IPS-18a (cell line): ENCODE results near the gene PRSS50.

Experiments used
- H3K27ac ChIP-seq: one replicate; pipeline ENCODE4 v1.5.1; 2013; ENCODE audit warnings: low read length
- H3K27me3 ChIP-seq: one replicate; pipeline ENCODE4 v1.6.1; 2013; ENCODE audit warnings: mild to moderate bottlenecking, low read length; ENCODE audit not compliant: control insufficient read depth, insufficient read depth
- H3K36me3 ChIP-seq: one replicate; pipeline ENCODE4 v1.6.1; 2013; ENCODE audit warnings: low read depth, low read length; ENCODE audit not compliant: control insufficient read depth
- H3K4me1 ChIP-seq: one replicate; pipeline ENCODE4 v1.6.1; 2013; ENCODE audit warnings: low read depth, low read length; ENCODE audit not compliant: control insufficient read depth
- H3K4me3 ChIP-seq: one replicate; pipeline ENCODE4 v1.5.1; 2013; ENCODE audit warnings: low read length
- H3K9ac ChIP-seq: one replicate; pipeline ENCODE4 v1.6.1; 2013; ENCODE audit warnings: mild to moderate bottlenecking, low read length, moderate library complexity
- H3K9me3 ChIP-seq: one replicate; pipeline ENCODE4 v1.6.1; 2013; ENCODE audit warnings: low read depth, low read length; ENCODE audit not compliant: control insufficient read depth

Gene PRSS50

DNA sequence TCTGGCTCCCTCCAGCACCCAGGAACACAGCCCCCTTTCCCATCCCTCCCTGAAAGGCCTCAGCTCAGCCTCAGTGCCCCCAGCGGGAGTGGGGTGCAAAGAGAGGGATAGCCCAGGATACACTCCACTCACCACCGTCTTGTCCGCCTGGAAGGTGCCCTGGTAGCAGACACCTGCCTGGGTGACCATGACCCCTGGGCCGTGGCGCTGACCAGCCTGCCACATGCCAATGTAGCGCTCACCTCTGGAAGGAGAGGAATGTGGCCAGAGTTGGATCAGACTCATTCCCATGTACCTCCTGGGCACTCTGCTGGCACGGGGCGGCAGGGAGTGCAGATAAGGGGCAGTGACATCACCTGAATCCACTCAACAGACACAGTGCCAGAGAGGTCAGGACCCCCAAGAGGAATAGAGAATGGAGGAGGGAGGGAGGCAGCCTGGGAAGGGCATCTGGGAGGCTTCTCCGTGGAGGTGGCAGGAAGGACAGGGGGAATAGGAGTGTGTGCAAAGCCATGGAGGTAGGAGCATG, 37.3 kb downstream of the PRSS50 start:
- Histone ChIP-seq H3K4me1 (no peaks in the 10 kb centered on the region), H3K27ac (no peak overlapping the region), H3K36me3 (no peaks in the 10 kb centered on the region), H3K4me3 (no peak overlapping the region), H3K27me3 (no peaks in the 10 kb centered on the region), H3K9ac (no peak overlapping the region), H3K9me3 (no peaks in the 10 kb centered on the region)

DNA sequence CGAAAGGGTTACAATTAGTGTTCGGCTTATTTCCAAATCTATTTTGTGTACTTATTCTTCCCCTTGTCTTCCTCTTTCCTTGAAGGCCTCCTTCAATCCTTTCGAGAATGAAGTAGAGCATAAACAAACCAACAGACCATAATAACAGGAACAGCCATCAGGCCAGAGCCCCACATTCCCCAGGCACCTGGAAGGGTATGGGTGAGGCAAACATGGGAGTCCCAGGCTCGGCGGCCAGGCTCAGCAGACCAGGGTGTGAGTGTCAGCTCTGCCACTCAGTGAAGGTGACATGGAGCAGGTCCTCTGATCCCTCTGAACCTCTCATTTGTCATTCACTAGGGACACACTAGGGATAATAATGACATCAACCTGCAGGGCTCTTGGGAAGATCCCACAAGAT, 38.0 kb downstream of the PRSS50 start:
- Histone ChIP-seq H3K9ac (no peak overlapping the region), H3K27me3 (no peaks in the 10 kb centered on the region), H3K36me3 (no peaks in the 10 kb centered on the region), H3K4me1 (no peaks in the 10 kb centered on the region), H3K4me3 (no peak overlapping the region), H3K27ac (no peak overlapping the region), H3K9me3 (no peaks in the 10 kb centered on the region)

DNA sequence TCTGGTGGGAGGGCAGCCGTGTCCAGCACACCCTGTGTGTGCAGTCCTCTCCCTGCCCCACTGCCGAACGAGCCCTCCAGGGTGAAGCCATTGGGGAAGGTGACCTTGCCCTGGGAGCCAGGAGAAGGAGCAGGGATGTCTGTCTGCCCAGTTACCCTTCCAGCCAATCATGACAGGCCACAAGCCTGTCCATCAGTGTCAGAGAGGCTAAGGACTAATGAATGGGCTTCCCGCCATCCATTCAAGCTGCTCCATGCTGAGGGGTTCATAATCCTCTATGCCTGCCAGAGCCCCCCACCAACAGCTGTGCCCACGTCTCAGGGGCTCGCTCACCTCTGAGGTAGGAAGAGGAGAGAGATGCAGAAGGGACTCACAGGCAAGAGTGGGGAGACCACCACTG, 39.4 kb downstream of the PRSS50 start:
- Histone ChIP-seq H3K27ac (no peak overlapping the region), H3K9ac (no peak overlapping the region), H3K9me3 (no peaks in the 10 kb centered on the region), H3K4me1 (no peaks in the 10 kb centered on the region), H3K4me3 (no peak overlapping the region), H3K36me3 (no peaks in the 10 kb centered on the region), H3K27me3 (no peaks in the 10 kb centered on the region)

DNA sequence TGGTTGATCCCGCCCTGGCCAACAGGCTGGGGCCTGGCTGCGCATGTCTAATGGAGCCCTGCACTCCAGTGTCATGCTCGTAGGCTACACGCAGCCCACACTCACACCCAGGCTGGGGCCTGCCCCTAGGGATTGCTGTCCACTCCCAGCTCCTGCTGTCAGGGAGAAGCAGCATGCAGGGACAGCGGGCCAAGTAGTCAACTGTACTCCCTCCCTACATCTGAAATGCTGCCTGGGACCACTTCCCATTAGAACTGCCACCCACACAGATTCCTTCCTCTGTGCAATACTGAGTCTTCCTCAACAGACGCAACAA, 40.3 kb downstream of the PRSS50 start:
- no peak overlapping the region for H3K27ac ChIP-seq
- no peaks in the 10 kb centered on the region for H3K36me3 ChIP-seq
- H3K4me1 ChIP-seq: no peaks in the 10 kb centered on the region
- no peak overlapping the region for H3K4me3 ChIP-seq
- H3K27me3 ChIP-seq: no peaks in the 10 kb centered on the region
- no peak overlapping the region for H3K9ac ChIP-seq
- no peaks in the 10 kb centered on the region for H3K9me3 ChIP-seq

DNA sequence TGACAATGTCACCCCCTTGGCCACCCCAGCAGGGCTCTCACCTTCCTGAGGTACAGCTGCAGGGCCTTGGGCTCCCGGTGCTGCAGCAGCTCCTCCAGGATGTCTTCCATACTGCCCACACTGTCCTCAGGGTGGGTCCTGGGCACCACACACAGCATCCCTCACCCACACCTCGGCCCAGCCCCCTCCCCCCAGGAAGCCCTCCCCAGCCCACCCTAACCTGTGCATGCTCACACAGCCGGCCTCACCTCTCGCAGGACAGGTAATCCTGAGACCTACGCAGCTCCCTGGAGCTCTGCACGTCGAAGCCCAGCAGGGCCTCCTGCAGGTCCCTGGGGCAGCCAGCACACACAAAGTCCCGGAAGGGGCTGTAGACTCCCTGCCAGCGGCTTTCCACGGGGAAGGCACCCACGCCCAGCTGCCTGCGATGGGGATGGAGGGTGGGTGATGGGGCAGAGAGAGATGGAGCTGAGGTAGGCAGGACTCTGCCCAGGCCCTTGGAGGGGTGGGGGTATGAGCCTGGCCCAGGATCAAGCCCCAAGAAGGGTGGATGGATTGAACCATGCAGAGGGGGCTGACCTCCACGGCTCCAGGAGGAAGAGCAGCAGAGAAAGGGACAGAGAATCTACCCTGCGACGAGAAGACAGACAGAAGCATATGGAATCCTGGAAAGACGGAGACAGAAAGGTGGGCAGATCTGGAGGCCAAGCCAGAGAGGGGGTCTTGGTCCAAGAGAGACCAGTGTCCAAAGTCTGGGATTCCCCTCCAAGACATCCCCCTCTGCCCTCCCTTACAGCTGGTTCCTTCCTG, 40.9 kb downstream of the PRSS50 start:
- Histone ChIP-seq H3K4me3 (no peak overlapping the region), H3K27me3 (no peaks in the 10 kb centered on the region), H3K4me1 (no peaks in the 10 kb centered on the region), H3K9me3 (no peaks in the 10 kb centered on the region), H3K9ac (no peak overlapping the region), H3K36me3 (no peaks in the 10 kb centered on the region), H3K27ac (no peak overlapping the region)

DNA sequence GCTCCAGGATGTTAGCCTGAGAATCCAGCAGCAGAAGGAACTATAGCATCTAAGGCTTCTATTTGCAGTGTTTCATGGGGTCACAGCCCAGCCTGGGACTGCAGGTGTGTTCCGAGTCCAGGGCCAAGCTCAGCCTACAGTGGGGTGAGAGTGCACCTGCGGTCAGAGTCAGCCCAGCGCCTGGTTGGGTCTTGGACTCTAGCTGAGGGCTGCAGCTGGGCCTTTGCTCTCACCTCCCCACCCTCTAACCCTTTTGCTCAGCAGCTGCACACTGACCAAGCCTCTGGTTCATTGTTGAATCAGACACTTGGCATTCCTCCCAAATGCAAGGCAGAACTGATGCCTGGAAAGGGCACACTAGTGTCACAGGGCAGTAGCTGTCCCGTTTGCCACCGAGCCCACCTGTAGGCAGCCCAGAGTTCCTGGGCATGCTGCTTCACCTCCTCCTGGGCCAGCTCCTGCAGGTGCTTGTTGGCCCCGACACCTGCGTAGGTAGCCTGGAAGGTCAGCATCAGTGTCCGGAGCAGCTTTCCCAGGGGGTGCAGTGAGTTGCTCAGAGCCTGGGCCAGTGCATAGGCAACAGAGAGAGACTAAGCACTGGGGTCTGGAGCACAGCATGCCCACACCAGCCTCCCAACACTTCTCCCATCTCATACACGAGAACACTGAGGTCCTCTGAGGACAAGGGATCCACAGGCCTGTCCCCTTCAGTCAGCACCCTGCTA, 41.7 kb downstream of the PRSS50 start:
- H3K27me3 ChIP-seq: no peaks in the 10 kb centered on the region
- H3K4me1 ChIP-seq: no peaks in the 10 kb centered on the region
- H3K9ac ChIP-seq: no peak overlapping the region
- no peaks in the 10 kb centered on the region for H3K9me3 ChIP-seq
- no peak overlapping the region for H3K4me3 ChIP-seq
- no peak overlapping the region for H3K27ac ChIP-seq
- no peaks in the 10 kb centered on the region for H3K36me3 ChIP-seq

DNA sequence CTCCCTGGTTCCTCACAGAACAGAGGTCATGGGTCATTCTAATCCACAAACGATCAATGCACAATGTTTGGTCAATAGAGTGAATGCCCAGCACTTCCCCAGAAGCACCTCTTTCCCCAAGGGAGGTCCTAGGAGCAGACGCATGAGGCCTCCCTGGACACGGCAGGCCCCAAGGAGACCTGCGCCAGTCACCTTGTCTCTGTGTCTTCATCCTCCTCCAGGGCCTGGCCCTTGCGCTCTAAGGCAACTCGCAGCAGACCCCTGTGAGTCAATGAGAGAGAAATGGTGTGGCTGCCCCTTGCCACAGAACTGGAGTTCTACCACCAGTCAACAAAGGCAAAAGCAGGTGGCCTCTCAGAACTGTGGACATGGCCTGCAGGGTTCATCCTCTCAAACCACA, 42.2 kb downstream of the PRSS50 start:
- Histone ChIP-seq H3K9me3 (no peaks in the 10 kb centered on the region), H3K4me1 (no peaks in the 10 kb centered on the region), H3K4me3 (no peak overlapping the region), H3K36me3 (no peaks in the 10 kb centered on the region), H3K9ac (no peak overlapping the region), H3K27me3 (no peaks in the 10 kb centered on the region), H3K27ac (no peak overlapping the region)

DNA sequence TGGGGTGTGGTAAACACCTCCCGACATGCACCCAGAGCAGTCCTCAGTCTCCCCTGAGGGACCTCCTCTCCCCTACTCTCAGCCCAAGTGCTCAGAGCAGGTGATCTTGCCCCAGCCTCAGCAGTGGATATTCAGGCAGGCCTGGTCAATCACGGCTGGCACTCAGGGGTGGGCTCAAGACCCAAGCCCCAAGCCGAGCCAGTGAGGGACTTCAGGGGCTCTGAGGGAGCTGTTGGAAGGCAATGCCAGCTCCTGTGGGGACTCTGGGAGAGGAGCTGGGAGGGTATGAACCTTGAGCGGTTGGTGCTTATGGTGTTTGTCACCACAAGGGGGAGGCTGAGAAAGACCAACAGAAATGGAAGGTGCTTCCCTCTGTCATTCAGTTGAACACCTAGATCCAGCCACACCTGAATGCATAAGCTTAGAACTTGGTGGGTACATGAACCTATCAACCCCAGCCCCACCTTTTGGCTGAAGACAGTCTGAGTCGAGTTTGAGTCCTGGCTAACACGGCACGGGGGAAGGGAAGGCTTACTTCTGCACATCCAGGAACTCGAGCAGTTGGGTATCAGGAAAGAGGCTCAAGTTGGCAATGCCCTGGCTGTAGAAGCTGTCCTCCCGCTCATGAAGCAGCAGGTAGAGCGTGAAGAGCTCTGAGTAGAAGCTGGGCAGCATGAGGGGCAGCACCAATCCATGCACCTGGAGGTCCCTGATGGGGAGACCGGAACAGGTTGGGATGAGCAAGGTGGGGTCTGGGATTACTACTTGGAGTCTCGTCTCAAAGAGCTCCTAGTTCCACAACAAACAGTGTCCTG, 43.4 kb downstream of the PRSS50 start:
- Histone ChIP-seq H3K27me3 (no peaks in the 10 kb centered on the region), H3K9me3 (no peaks in the 10 kb centered on the region), H3K9ac (no peak overlapping the region), H3K4me1 (no peaks in the 10 kb centered on the region), H3K27ac (no peak overlapping the region), H3K4me3 (no peak overlapping the region), H3K36me3 (no peaks in the 10 kb centered on the region)

DNA sequence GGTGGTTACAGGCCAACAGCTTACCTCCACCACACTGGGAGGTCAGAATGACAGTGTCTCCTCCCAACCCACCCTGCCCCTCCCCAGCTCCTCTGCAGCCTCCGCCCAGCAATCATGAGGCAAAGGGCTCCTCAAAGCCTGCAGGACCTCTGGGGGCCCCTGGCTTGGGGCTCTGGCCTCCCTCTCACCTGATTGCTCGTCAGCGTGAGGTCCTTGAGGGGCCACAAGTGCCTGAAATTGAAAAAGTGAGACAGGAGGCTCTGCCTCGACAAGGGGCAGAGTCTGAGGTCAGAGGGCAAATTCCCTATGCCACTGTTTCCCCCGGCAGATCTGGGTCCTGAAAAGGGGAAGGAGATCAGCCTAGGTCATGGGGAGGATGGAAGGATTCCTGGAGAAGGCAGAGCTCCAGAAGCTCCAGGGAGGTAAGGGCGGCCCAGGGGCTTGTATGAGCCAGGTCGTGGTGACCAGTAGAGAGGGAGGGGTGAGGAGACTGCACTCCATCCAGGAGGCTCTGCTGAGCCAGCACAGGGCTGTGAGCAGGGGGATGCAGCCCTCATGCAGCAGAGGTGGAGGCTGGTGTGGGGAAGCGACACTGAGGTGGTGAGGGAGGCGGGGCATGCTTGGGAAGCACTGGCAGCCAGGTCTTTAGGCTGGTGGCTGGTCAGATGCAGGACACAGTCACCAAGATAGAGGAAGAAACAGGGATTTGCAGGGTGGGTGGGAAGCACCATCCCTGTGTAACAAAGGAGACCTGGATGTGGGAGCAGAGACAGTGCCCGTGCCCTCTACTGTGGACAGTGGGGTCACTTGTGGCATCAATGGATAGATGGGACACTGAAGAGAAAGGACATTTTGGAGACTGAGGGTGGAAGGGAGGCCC, 44.3 kb downstream of the PRSS50 start:
- no peak overlapping the region for H3K9ac ChIP-seq
- no peaks in the 10 kb centered on the region for H3K36me3 ChIP-seq
- H3K27ac ChIP-seq: no peak overlapping the region
- no peak overlapping the region for H3K4me3 ChIP-seq
- H3K9me3 ChIP-seq: no peaks in the 10 kb centered on the region
- no peaks in the 10 kb centered on the region for H3K27me3 ChIP-seq
- no peaks in the 10 kb centered on the region for H3K4me1 ChIP-seq

DNA sequence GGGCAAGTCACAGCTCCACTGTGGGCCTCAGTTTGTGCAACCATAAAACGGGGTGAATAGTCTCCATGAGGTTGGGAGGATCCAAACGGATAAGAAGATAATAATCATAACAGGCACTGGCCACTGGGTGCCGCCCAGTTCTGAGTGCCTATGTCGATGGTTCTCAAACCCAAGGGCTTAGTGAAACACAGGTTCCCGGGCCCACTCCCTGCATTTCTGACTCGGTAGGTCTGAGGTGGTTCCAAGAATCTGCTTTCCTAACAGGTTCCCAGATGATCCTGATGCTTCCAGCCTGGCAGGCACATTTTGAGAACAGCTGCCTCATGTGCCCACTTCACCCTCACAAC, 45.3 kb downstream of the PRSS50 start:
- no peak overlapping the region for H3K4me3 ChIP-seq

More for the DNA sequence above, 45.3 kb downstream of the PRSS50 start:
- Histone ChIP-seq H3K9me3 (no peaks in the 10 kb centered on the region), H3K27ac (no peak overlapping the region), H3K4me1 (no peaks in the 10 kb centered on the region), H3K9ac (no peak overlapping the region), H3K36me3 (no peaks in the 10 kb centered on the region), H3K27me3 (no peaks in the 10 kb centered on the region)
